ENCODE data around the gene LCN2. TPM values are rescaled to one million over a fixed set of nuclear protein-coding genes. Genes with fewer than 3 reads are reported as not detected.

The LCN2 gene
- total RNA-seq, 1 experiment from 2014 or later: 537 TPM

DNA sequence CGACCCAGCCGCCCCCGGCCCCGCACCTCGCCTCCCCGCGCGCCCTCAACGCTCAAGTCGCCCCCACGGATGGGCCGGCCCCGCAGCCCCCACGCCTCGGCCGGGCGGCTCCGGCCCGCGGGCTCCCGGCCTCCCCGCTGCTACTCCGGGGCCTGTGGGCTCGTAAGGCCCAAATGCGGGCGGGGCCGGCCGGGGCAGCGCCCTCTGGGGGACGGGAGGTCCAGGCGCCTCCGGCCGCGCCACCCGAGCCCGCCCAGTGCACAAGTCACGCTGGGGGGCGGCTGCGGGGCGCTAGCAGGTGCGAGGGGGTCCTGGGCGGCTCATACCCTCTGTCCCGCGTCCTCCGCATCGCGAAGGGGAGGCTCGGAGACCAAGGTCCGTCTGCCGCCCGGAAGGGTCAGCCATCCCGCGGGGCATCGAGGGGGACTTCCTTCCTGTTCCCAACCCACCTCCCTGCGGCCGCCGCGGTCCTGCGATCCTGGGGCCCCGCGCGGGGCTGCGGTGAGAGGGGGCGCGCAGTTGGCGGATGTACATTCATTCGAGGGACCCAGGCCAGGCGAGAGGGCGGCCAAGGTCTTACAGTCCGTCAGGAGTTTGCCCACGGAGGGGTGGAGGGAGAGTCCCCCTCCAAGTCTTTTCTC, 42.3 kb downstream of the LCN2 start, which contains the start of gene CIZ1:
TSS of gene CIZ1 (minus strand) at position 167 of the 641 bp plus-strand sequence. CDS start 715 bp downstream, outside the sequence.
- Histone ChIP-seq H3K79me2 (ENCODE audit: low read depth) (0 out of 2 replicates have a peak, but pooled peaks cover 4% of the 10 kb centered on the region), H3K9me3 (ENCODE audit: insufficient read depth, low read depth) (no peaks in the 10 kb centered on the region), H3K27me3 (ENCODE audit: insufficient read depth, low read depth) (no peaks in the 10 kb centered on the region), H3K4me3 (peak within 1 kb of the TSS; percentile 83), H3K4me2 (peak within 1 kb of the TSS; percentile 87), H2AFZ (peak within 1 kb of the TSS; percentile 97), H3K9me2 (ENCODE audit: insufficient read depth) (no peaks in the 10 kb centered on the region), H4K20me1 (ENCODE audit: insufficient read depth) (no peaks in the 10 kb centered on the region), H3F3A (ENCODE audit: insufficient read depth, low read depth) (peaks cover 23% of the 10 kb centered on the region), H3K27ac (peak within 1 kb of the TSS; percentile 77), H3K36me3 (ENCODE audit: low read depth) (peaks cover 10% of the 10 kb centered on the region; the same call in 1 of the 2 replicates), H3K4me1 (replicated peaks; ENCODE audit: insufficient read depth) (peaks cover 16% of the 10 kb centered on the region)
- CTCF ChIA-PET: interaction anchor here (0.5 to 0.6 kb wide), 3 partner anchors 9 to 45 kb away, joined by 3 read pairs; no protein-coding TSS in a partner anchor
- DNase-seq: peak; percentile 46 to 83
- intact Hi-C loops (cut with micrococcal nuclease; ENCODE audit: unreplicated experiment): loop anchor here (1.0 to 5.0 kb wide), 3 partner anchors 14 to 151 kb away; partner anchors contain the start of genes LCN2 and SLC27A4
- TF ChIP-seq, protein P1, sequence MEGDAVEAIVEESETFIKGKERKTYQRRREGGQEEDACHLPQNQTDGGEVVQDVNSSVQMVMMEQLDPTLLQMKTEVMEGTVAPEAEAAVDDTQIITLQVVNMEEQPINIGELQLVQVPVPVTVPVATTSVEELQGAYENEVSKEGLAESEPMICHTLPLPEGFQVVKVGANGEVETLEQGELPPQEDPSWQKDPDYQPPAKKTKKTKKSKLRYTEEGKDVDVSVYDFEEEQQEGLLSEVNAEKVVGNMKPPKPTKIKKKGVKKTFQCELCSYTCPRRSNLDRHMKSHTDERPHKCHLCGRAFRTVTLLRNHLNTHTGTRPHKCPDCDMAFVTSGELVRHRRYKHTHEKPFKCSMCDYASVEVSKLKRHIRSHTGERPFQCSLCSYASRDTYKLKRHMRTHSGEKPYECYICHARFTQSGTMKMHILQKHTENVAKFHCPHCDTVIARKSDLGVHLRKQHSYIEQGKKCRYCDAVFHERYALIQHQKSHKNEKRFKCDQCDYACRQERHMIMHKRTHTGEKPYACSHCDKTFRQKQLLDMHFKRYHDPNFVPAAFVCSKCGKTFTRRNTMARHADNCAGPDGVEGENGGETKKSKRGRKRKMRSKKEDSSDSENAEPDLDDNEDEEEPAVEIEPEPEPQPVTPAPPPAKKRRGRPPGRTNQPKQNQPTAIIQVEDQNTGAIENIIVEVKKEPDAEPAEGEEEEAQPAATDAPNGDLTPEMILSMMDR (conservative IDR thresholded peaks at IDR 0.05): peak; percentile 65
- no peak for TF ChIP-seq EZH2 (IDR thresholded peaks at IDR 0.05; ENCODE audit: low read depth)
- BruUV-seq (replicated peaks): no TSS peak
- POLR2A ChIA-PET (ENCODE audit: unreplicated experiment): interaction anchor here (0.6 to 0.7 kb wide), 2 partner anchors 46 to 77 kb away, joined by 4 to 5 read pairs; no protein-coding TSS in a partner anchor

DNA sequence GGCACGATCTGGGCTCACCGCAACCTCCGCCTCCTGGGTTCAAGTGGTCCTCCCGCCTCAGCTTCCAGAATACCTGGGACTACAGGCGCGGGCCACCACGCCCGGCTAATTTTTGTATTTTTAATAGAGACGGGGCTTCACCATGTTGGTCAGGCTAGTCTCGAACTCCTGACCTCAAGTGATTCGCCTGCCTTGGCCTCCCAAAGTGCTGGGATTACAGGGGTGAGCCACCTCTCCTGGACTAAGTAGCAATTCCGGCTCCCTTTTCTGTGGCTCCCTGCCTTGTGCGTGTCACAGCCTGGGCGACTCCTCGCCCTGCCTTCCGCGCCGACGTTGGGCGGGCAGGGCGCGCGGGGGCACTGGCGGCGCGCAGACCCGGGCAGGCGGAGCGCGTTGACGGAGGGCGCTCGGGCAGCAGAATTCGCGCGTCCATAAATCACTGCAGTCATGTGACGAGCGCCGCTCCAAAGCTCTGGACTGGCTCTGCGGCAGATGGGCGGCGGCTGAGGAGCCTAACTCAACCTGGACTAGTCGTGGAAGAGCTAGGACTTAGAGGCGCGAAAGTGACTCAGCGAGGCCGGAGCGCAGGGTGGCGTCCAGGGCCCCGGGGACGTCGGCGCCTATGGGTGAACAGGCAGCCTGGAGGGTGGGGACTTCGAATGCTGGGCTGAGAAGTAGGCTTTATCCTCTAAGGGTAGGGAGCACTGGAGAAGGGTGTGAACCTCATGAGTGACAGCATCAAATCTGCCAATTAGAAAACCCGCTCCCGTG, 43.5 kb downstream of the LCN2 start:
- no peak for TF ChIP-seq EZH2 (IDR thresholded peaks at IDR 0.05; ENCODE audit: low read depth)
- TF ChIP-seq, protein P1 (conservative IDR thresholded peaks at IDR 0.05): no peak
- Histone ChIP-seq H2AFZ (peak overlapping the region; percentile 70), H3K9me3 (ENCODE audit: insufficient read depth, low read depth) (no peaks in the 10 kb centered on the region), H3K79me2 (ENCODE audit: low read depth) (0 out of 2 replicates have a peak, but pooled peaks cover 4% of the 10 kb centered on the region), H3K36me3 (ENCODE audit: low read depth) (0 out of 2 replicates have a peak, but pooled peaks cover 5% of the 10 kb centered on the region), H3K27me3 (ENCODE audit: insufficient read depth, low read depth) (no peaks in the 10 kb centered on the region), H3K4me3 (peak overlapping the region; percentile 83; the same call in 1 of the 2 replicates), H3F3A (ENCODE audit: insufficient read depth, low read depth) (peaks cover 23% of the 10 kb centered on the region), H3K27ac (peak overlapping the region; percentile 77), H3K9me2 (ENCODE audit: insufficient read depth) (no peaks in the 10 kb centered on the region), H3K4me1 (replicated peaks; ENCODE audit: insufficient read depth) (peaks cover 16% of the 10 kb centered on the region), H4K20me1 (ENCODE audit: insufficient read depth) (no peaks in the 10 kb centered on the region), H3K4me2 (peak overlapping the region; percentile 87)
- CTCF ChIA-PET: interaction anchor here (1.0 to 1.2 kb wide), 2 partner anchors 68 to 228 kb away, joined by 3 to 11 read pairs; partner anchors contain the start of gene CERCAM
- intact Hi-C loops (cut with micrococcal nuclease; ENCODE audit: unreplicated experiment): loop anchor here (1.0 to 5.0 kb wide), 4 partner anchors 15 to 150 kb away; partner anchors contain the start of genes LCN2 and SLC27A4
- DNase-seq: peak; percentile 96 to 97
- TSS peak; percentile 39 for BruUV-seq (replicated peaks)
- POLR2A ChIA-PET (ENCODE audit: unreplicated experiment): interaction anchor here (0.6 to 0.9 kb wide), 7 partner anchors 11 to 795 kb away, joined by 3 to 6 read pairs (median 3); partner anchors contain the start of genes SLC25A25 and SLC27A4

Measured in PC-9 (cell line).